Fibroblast of villous mesenchyme (primary cell): ENCODE measurements around the gene KRT7. TPM values are rescaled to one million over a fixed set of nuclear protein-coding genes. Genes with fewer than 3 reads are reported as not detected.
A peak's percentile ranks its signal among the peaks of the same experiment; 100 is the strongest.

ENCODE experiments used
- DNase-seq: peaks from one replicate; pipeline ENCODE4 v3.0.0-alpha.2; 2010; ENCODE audit warnings: low read depth
- H3K4me3 ChIP-seq: 2 replicates; pipeline ENCODE4 v1.5.1; 2011; ENCODE audit warnings: low read depth, mild to moderate bottlenecking, low read length
- total RNA-seq: library from RNA; depleted of rRNA; stranded (reverse); fragments of >200 nt; gene quantifications from 2 replicates; pipeline ENCODE4 v1.2.3, GENCODE V29; 2012
- TF ChIP-seq, protein P1 (sequence below): IDR thresholded peaks from 2 replicates; pipeline ENCODE4 v1.5.1; 2012; ENCODE audit warnings: low read depth, mild to moderate bottlenecking, low read length; ENCODE audit not compliant: insufficient read depth

Gene KRT7
- total RNA-seq, 1 donor = 36.7 TPM

DNA sequence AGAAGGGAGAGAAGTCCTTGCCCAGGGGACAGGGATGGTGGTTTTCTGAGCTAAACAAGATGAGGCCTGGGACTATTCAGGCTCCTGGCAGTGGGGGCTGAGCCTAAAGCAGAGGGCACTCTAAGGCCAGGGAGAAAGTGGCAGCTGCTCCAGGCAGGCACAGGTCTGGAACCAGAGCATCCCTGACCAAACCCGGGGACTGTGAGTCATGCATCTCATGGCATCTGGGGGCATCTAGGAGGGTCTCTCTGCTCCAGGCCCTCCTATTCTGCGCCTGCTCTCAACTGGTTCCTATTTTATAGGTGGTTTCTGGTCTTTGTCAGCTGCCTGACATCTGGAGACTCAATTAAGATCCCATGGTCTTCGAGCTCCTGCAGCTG is 11.6 kb downstream of the KRT7 start:
- H3K4me3 ChIP-seq = no peak overlapping the region
- DNase-seq = peak; percentile 59
- TF ChIP-seq, protein P1, sequence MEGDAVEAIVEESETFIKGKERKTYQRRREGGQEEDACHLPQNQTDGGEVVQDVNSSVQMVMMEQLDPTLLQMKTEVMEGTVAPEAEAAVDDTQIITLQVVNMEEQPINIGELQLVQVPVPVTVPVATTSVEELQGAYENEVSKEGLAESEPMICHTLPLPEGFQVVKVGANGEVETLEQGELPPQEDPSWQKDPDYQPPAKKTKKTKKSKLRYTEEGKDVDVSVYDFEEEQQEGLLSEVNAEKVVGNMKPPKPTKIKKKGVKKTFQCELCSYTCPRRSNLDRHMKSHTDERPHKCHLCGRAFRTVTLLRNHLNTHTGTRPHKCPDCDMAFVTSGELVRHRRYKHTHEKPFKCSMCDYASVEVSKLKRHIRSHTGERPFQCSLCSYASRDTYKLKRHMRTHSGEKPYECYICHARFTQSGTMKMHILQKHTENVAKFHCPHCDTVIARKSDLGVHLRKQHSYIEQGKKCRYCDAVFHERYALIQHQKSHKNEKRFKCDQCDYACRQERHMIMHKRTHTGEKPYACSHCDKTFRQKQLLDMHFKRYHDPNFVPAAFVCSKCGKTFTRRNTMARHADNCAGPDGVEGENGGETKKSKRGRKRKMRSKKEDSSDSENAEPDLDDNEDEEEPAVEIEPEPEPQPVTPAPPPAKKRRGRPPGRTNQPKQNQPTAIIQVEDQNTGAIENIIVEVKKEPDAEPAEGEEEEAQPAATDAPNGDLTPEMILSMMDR = no peak

DNA sequence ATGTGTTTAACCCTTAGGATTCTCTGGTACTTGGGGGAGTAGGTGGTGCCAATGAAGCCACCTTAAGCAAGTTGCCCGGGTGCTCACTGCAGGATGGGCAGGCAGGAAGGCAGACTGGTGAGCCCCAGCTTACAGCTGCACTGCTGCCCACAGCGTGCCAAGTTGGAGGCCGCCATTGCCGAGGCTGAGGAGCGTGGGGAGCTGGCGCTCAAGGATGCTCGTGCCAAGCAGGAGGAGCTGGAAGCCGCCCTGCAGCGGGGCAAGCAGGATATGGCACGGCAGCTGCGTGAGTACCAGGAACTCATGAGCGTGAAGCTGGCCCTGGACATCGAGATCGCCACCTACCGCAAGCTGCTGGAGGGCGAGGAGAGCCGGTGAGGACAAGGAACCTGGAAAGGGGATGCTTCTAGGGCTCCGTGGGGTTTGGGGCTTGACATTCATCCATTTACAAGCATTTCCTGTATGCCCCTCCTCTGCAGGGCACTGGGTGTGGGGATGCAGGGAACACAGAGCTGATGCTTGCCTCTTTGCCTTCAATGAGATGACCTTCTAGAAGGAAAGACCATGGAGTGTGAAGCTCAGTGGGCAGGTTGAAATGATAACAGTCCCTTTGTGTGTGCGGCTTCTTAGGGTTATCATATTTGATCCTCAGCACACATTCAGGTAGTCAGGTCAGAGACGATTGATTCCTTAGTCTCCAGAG is 12.4 kb downstream of the KRT7 start:
- TF ChIP-seq, protein P1 = no peak
- no peak for DNase-seq
- H3K4me3 ChIP-seq = no peak overlapping the region

DNA sequence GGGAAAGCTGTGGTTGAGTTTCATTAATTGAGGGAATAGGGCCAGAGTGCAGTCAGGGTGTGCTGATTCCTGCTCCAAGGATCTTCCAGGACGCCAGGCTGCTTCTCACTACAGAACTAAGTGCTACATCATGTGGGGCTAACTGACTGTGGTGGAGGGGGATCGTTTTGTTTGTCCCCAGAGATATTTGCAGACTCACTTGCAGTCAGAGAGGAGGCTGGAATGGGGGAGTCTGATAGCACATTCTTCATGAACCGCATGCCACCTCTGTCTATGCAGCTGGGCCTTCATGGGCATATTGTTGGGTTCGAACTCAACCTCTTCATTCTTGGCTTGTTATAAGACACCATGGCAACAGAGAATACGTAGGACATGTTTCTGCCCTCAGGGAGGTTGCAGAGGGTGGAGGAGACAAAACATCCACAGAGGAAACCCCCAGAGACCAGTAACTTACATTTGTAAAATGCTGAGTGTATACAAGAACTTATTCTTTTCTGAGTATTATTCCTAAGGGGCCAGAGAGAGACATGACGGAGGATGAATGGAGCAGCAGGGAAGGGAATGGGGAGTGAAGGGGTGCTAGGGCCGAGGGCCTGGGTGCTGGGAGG is 13.0 kb downstream of the KRT7 start:
- H3K4me3 ChIP-seq = no peak overlapping the region
- TF ChIP-seq, protein P1 = no peak
- peak; percentile 7 for DNase-seq

DNA sequence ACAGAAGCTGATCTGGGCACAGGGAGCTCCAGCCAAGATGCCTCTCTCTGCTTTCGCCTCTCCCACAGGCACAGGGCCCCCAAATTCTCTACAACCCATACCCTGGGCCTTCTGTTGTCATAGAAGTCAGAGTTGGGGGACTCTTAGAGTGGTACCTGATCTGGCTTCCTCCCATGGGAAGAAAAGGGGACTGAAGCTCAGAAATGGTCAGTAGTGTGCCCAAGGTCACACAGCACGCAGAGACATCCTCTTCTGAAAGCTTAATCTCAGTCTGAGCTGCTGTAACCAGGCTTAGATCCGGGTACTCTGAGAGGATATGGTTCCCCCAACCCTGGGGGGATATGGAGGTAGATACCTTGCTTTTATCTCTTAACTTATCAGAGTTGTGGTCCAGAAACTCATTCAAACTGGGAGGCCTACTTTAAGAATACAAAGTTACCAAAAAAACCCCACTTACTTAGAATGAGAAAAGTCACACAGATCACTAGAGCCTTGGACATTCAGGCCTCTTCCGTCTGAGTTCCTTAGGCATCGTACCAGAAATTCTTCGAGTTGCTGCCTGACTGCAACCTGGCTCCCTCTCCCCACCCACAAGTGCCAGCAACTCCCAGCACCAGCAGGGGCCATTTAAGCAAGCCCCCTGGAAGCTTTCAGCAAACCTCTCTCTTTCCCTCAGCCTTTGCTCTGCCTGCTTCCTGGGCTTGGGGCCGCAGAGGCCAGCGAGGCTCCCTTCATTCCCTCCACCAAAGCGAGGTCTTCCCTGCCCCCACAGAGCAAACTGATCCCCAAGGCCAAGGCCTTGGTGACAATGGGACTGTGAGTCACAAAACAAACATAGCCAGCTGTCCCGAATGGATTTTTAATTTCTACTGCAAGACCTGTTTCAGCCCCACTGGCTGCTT is 13.9 kb downstream of the KRT7 start:
- DNase-seq = no peak
- H3K4me3 ChIP-seq = no peak overlapping the region
- TF ChIP-seq, protein P1 = no peak

DNA sequence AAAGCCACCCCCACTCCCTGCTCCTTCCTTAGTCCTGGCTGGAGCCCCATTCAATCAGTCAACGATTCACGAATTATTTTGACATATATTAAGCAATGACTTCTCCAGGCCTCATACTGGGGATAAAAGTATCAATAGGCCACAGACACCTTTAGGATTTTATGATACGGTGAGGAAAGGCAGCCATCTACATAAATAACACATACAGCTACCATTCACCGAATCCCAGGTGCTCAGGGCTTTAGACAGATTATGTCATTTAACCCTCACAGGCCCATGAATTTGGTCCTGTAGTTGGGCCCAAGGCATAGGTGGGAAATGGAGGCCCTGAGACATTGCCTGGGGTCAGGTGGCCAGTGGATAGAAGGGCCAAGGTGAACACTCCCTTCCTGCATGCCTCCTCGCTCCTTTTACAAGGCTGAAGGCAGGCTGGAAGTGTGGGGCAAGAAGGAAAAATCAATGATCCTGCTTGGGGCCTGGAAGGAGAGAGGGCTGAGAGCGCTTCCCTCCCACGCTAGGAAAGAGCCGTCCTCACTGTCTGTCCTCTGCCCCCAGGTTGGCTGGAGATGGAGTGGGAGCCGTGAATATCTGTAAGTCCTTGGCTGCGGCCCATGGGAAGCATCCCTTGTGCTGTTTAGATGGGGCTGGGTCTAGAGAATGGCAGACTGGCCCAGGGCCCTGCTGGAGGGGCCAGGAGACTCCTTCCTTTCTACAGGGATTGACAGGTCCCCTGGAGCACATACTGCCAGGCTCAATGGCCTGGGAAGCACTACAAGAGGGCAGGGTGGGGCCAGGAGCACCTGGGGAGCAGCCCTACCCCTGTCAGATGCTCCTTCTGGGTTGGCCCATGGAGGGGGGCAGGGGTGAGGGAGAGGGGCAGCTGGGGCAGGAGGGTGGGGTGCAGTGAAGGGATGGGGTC is 14.8 kb downstream of the KRT7 start:
- no peak for DNase-seq
- TF ChIP-seq, protein P1 = no peak

More for the DNA sequence above, 14.8 kb downstream of the KRT7 start:
- no peak overlapping the region for H3K4me3 ChIP-seq
